Fibroblast of upper back skin (primary cell): ENCODE results near the gene GPATCH2.
"Not testable (repeated sequence)": the region's sequence is repeated elsewhere in the genome, so short reads cannot be mapped to it uniquely, and the experiment has no call there.

ENCODE experiments used
- DNase-seq: peaks from one replicate; pipeline ENCODE4 v3.0.0-alpha.2; 2013

Gene GPATCH2

DNA sequence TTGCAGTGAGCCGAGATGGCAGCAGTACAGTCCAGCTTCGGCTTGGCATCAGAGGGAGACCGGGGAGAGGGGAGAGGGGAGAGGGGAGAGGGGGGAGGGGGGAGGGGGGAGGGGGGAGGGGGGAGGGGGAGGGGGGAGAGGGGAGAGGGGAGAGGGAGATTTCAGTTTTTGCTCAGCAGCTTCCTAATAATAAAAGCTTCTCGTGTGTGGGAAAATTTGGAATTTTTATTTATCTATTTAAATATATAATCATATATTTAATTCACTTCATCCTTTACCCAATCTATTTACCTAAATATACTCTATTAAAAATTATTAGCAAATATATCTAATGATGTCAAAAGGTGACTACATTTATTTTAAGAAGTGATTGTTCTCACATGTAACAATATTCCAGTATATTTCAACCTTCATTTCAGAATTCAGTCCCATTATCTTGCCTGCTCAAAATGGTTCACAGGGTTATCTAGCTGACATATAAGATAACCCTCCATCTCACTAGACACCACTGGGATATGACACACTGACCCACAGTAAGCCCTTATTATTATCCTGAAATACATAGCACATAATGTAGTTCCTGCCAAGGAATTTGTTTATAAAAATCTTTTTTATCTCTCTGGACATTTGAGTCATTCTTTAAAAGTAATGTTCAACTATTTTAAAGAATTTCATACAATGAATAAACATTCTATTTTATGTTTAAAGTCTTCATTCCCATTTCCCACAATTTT lies 105.9 kb downstream of the GPATCH2 start:
- DNase-seq, result peak; percentile 32

DNA sequence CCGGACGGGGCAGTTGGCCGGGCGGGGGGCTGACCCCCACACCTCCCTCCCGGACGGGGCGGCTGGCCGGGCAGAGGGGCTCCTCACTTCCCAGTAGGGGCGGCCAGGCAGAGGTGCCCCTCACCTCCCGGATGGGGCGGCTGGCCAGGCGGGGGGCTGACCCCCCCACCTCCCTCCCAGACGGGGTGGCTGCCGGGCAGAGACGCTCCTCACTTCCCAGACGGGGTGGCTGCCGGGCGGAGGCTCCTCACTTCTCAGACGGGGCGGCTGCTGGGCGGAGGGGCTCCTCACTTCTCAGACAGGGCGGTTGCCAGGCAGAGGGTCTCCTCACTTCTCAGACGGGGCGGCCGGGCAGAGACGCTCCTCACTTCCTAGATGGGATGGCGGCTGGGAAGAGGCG lies 107.0 kb downstream of the GPATCH2 start:
- DNase-seq, result not testable (repeated sequence)

DNA sequence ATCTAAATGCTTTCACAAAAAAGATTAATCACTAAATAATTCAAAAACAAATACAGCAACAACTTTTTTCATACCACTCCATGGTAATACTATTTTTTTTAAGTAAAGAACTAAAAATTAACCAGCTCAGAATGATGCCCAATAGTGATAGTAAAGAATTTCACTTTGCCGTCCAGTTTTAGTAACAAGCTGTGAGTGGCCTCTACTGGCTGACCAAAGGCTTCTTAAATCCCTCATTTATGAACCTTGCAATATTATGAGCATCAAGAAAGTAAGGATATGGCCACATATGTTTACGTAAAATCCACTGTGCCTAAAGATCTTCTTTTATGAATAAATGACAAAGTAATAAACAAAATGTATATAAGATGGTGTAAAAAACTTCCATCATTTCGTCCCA lies 108.6 kb downstream of the GPATCH2 start:
- no peak for DNase-seq

DNA sequence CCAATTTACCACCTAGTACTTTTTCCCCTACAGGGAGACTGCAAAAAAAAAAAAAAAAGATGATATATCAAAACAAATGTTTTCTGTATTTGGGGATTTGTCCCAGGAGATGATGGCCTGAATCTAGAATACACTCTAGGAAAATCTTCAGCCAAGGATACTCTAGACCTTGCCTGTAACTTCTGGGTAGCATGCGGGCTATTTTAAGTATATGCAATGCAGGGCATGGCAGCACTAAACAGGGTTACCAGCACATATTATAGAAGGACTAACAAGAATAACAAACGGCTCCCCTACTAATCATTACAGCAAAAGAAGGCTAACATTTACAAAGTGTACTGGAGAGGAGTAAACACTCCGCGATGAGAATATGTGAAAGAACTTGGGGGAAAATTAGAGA lies 109.6 kb downstream of the GPATCH2 start:
- no peak for DNase-seq

DNA sequence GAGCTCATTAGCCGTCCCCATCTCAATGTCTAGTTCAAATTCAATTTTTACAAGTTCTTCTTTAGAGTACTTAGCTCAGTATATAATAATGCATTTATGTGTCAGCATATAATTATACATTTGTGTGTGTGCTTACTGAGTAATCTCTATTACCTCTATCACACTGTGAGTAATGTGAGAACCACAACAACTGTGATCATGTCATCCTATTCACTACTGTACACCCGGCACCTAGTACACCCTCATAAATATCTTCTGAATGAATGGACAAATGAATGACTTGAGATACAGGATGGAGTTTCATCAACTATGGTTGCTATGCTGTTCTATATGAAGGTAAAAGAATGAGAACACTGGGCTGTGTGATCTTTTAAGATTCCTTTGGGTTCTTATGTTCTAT lies 124.0 kb downstream of the GPATCH2 start:
- DNase-seq, result peak; percentile 3

DNA sequence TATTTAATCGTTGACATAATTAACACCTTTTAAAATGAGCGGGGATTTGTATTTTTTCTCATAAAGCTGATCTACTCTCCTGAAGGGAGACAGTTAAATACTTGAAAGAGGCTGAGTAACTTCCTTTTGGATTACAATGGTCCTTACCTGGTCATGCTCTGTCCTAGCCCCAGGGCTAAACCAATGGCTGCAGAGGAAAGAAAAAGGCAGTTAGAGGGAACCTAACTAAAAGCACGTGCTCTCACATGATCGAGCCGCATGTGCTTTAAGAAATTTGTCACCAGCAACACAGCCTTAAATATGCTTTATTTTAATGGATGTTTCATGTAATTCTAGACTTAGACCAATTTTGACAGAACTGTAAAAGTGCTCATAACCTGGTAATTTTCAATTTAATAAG lies 132.7 kb downstream of the GPATCH2 start:
- DNase-seq, result no peak

DNA sequence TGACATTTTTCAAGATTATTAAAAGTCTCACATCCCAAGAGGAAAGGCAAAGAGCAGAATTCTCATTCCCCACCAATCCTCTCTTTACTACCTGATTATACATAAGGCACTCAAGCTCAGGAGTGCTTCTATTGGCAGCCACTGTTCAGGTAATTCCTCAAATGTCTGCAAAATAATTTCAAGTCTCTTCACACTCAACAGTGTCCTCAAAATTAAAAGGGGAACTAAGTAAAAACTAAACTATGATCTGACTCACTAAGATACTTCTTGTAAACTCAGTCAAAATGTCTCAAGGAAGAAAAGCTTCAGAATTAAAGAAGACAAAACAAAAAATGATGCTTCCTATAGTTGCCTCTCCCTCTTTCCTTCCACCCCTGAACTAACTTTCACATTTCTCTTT lies 135.6 kb downstream of the GPATCH2 start:
- DNase-seq, result no peak

DNA sequence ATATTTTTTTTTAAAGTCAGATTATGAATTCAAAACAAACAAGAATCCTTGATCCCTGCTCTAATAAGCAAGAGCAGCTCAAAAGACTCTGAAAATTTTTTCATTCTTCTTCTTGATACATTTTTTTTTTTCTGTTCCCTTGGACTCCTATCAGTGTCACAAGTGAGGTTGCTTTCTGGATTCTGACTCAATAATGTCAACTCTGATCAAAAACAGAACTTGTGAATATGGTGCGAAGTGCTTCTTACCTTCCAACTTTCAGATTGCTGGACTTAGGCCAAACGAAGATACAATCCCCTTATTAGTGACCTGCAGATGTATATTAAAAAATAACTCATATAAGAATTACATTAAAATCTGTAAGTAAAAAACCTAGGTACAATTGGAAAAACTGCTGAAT lies 136.1 kb downstream of the GPATCH2 start:
- no peak for DNase-seq

DNA sequence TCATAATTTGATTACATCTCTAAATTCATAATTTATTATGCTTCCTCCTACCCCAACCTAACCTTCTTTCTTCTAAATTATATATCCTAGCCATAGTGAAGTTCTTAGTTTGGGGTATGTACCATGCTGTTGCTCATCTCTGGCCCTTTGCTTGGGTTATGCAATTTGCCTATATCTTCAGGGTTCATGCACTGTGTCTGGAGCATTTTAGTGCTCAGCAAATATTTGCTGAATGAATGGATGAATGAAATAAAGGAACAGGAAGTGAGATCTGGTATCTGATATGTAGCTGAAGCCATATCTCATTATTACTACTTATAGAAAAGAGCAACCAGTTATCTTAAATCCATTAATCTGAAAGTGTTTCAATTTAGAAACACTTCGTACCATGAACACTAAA lies 137.6 kb downstream of the GPATCH2 start:
- DNase-seq, result peak; percentile 21

DNA sequence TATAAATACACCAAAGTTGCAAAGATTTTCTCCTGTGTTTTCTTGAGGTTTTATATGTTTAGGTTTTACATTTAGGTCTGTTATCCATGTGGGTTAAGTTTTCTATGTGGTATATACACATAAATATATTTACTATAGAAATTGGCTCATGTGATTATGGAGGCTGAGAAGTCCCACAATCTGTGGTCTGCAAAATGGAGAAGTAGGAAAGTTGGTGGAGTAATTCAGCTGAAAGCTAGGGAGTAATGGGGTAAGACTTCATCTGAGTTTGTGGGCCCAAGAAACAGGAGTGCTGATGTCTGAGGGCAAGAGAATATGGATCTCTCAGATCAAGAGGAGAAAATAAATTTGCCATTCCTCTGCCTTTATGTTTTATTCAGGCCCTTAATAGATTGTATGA lies 146.0 kb downstream of the GPATCH2 start:
- no peak for DNase-seq

DNA sequence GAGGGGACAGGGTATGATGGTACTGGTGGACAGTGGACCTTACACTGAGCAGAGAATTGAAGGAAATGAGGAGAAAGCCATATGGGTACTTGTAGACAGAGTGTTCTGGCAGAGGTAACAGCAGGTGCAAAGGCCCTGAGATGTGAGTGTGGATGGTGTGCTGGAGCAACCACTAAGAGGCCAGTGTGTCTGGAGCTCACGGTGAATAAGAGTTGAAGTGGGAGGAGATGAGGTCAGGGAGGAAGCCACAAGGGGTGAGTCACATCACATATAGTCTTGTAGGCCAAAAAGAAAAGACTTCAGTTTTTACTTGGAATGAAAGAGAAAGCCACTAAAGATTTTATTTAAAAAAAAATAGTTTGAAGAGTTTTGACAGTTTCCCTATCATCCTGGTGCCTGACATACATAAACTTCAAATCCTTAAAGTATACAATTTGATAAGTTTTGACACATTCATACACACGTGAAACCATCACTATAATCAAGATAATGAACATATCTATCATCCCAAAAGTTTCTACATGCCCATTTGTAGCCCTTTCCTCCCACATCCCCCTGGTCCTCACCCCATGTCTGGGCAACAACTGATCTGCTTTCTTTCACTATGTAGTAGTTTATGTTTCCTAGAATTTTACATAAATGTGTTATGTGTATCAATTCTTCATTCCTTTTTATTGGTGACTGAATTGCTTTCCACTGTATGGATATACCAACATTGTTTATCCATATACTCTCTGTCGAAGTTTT lies 148.4 kb downstream of the GPATCH2 start:
- DNase-seq, result peak; percentile 79

DNA sequence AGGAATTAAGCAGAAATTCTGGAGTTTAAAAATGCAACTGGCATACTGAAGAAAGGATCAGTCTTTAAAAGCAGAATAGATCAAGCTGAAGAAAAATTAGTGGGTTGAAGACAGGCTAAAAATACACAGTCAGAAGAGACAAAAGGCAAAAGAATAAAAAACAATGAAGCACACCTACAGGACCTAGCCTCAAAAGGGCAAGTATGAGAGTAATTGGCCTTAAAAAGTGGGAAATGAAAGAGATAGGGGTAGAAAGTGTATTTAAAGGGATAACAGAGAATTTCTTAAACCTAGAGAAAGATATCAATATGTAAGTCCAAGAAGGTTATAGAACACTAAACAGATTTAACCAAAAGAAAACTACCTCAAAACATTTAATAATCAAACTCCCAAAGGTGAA lies 152.4 kb downstream of the GPATCH2 start:
- DNase-seq, result no peak

DNA sequence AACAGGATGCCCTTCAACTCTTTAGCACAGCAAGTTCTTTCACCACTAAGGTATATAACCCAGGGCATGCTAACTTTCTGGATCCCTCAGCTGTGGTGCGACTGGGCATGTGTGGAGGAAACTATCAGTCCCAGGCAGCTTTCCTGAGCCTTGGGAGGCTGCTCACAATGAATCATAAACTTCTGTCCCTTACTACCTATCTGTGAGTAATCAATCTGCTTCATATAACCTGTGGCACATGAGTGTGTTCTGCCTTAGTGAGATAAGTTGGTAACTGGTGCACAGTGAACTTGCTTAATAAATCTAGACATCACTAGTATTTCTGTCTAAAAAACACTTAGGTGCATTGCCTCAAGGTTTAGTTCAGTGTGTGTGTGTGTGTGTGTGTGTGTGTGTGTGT lies 158.0 kb downstream of the GPATCH2 start:
- no peak for DNase-seq

DNA sequence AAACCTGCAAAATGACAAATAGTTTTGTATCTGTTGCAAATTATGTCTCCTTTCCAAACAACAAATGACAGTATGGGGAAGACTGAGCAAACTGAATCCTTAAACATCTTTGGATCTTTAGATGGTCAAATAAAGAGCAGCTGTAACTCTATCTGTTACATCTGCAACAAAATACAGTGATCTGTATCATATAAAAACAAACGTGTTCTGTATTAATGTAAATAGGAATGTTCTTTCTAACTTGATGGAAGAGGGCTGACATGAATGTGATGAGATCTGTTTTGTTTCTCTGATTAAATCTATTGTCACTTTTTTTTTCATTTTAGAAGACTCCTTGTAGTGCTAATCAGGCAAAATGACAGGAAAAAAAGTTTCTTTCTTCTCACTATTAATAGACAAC lies 159.5 kb downstream of the GPATCH2 start:
- DNase-seq, result no peak

DNA sequence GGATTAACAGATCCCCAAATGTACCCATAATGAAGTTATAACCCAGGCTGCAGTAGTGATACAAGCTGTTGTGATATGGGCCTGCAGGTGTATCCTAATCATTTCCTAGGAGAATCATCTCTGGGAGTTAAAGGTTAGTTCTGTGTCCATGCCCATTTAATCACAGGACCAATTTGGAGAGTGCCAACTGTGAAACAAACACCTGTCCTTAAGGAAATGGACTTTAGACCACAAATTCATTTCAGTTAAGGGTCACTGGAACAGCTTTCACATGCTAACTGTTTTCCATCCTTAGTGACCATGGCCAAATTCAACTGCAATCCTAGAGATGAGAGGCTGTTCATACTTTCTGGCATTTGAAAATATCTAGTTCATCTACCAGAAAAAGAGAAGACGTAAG lies 160.9 kb downstream of the GPATCH2 start:
- DNase-seq, result no peak

DNA sequence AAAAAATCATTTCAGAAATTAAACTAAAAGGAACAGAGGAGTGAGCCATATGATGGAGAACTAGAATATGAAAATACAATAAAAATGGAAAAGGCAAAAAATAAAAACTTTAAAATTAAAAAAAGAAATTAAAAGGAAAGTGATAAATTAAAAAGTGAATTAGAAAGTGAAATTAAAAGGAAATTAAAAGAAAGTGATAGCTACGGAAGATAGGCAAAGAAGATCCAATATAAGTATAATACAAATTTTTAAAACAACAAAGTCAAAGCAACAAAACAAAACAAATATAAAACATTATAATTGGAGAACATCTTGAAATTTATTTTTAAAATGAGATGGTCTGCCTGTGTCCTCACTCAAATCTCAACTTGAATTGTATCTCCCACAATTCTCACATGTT lies 165.8 kb downstream of the GPATCH2 start:
- DNase-seq, result no peak

DNA sequence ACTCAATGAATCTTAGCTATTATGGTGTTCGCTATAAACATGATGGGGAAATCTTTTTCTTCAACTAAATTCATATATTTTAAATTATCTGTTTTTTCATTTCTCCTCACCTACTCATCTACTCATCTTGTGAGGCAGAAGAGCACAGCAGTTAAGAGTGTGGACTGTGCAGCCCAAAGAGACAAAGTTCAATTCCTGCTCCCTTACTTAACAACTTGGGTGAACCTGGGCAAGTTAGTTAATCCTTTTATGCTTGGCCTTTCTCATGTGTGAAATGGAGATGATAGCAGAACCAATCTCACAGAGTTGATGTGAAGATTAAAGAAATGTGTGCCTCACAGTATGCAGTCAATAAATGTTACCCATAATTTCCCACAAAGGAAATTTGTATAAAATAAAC lies 168.2 kb downstream of the GPATCH2 start:
- DNase-seq, result no peak

DNA sequence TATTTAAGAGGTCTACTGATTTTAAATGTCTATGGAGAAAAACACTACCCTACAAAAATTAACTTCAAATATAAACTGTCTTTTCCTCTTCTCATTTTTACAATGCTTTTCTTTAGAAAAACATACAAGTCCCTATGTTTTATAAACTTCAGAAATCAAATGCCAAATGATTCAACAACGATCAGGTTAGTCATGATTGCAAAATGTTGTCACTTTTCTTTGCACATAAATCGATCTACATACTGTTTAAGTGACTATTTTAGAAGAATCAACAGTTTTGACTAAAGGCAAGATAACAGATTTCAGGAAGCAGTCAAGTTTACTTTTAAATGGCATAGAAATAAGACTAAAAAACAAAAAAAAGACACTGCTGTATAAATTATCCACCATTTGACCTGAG lies 168.7 kb downstream of the GPATCH2 start:
- DNase-seq, result no peak

DNA sequence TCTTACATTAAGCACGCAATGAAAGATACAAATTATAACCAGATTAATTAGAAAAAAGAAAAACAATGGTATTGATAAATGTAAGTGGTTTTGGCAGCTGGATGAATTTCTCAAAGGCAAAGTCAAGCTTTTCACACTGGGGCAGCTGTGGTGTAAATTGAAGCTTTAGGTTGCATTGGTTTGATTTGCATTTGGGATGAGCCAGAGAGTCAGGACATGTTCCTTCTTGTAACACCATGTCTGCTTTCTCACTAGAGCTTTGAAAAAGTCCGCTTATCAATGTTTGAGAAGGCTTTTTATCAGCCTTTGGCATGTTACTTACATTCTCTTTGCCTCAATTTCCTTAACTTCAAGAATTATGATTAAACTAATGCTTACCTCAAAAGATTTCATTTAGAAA lies 173.9 kb downstream of the GPATCH2 start:
- no peak for DNase-seq

DNA sequence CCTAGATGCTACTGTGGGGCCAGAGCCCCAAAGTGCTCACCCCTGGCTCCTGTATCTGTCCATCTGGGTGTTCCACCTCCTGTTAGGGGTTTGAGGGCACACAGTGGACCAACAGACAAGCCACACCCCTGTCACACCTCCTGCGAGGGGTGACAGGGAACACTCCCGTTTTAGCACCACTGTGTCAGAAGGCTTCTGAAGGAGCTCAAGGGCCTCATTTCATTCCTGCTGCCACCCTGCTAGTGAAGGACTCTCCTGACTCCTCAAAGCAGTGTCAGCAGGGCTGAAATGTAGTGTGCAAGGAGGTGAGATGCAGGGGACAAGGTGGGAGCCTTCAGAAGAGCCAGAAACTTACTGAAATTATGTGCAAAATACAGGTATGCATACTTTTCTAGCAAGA lies 174.6 kb downstream of the GPATCH2 start:
- no peak for DNase-seq

DNA sequence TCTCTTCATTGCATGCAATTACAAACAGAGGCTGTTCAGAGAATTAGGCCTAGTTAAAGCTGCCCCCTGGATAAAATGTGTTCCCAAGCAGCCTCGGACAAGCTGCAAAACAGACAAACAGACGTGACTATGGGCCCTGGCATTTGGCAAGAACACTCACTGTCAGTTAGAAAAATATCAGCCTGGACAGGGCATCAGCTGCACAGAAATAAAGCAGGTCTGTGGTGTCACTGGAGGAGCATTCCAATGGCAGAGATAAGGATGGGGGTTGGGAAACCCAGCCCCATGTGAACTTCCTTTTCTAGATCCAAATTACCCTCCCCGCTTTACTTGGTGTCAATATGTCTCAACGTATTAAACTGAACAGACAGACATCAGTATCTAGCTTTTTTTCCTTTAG lies 177.1 kb downstream of the GPATCH2 start:
- DNase-seq, result no peak

DNA sequence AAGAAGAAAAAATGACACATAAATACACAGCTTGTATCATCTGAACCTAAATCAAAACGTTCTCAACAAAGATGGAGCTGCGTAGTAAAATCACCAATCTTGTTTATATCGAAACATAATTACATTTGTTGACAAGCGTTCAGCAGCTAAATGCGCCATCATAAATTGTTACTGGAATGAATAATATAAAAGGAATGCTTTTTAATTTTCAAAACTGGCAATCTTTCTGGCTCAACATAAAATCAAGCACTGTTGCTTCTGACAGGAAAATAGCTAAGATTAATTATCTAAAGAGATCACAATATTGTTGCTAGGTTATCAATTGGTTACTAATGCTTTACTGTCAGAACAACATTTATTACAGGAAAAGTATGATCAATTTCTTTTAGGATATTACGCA lies 181.5 kb downstream of the GPATCH2 start:
- no peak for DNase-seq

DNA sequence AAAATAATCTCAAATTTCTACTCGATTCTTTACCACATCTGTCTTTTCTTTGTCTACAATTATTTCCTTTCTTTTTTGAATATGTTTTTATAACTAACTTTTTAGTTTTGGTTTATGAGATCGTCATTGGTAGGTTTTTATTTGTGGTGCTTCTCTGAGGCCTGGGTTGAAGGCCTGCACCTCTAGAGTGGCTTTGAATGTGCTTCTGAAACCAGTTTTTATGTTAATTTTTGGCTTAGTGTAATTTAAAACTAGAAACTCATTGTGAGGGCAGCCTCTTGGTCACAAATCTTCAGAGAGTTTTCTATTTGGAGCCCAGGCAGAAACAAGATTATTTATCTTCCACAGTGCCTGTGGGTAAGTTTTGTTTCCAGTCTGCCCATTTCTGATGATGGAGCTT lies 187.0 kb downstream of the GPATCH2 start:
- DNase-seq, result no peak

DNA sequence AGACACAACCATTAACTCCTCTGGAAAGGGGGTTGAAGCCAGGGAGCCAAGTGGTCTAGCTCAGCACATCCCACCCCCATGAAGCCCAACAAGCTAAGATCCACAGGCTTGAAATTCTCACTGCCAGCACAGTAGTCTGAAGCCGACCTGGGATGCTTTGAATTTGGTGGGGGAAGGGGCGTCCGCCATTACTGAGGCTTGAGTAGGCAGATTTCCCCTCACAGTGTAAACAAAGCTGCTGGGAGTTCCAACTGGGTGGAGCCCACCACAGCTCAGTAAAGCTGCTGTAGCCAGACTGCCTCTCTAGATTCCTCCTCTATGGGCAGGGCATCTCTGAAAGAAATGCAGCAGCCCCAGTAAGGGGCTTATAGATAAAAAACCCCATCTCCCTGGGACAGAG lies 193.5 kb downstream of the GPATCH2 start:
- no peak for DNase-seq

DNA sequence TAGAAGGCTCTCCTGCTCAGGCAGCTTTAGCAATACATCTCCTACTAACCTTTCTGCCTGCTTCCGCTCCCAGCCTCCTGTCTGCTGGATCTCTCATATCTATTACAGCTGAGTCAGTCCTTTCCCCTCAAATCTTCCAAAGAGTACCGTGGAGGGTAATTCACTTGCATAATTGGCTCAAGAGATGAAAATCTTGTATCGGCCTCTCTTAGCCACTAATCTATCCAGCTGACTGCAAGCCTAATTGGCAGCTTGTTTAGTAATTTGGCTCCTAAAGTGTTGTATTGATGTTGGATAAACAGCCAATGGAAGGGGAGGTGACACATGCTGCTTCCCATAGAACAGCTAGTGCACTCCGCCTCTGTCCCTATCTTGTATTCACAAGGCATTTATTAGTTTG lies 195.7 kb downstream of the GPATCH2 start:
- DNase-seq, result no peak
